Heart left ventricle (tissue), 16 donors: ENCODE results near the gene CMIP. TPM values are rescaled to one million over a fixed set of nuclear protein-coding genes. Genes with fewer than 3 reads are reported as not detected.

Experiments used
- ATAC-seq, 4 donors: fragments of 200-7000 bp; cut with Tn5 transposase; one replicate each; pipeline ENCODE4 v1.9.1; 2020 to 2022; ENCODE audit warnings: moderate library complexity in 4 of 4, mild to moderate bottlenecking in 3 of 4, moderate number of reproducible peaks in 1 of 4
- DNase-seq, 5 donors: peaks; one replicate each; pipeline ENCODE4 v3.0.0-alpha.2; 2020
- H3K27ac ChIP-seq, 12 donors: fragments of 200-600 bp; sonication (generic) in 4 of 12; one replicate each; pipeline versions ENCODE4 v1.5.0 to v1.8.0; 2016 to 2022; ENCODE audit warnings: mild to moderate bottlenecking in 2 of 12
- H3K27me3 ChIP-seq, 9 donors: fragments of 200-600 bp; sonication (generic) in 2 of 9; one replicate each; pipeline versions ENCODE4 v1.5.1 to v1.8.0; 2016 to 2022; ENCODE audit warnings: mild to moderate bottlenecking in 3 of 9
- H3K36me3 ChIP-seq, 9 donors: fragments of 200-600 bp; sonication (generic) in 2 of 9; one replicate each; pipeline versions ENCODE4 v1.5.0 to v1.8.0; 2018 to 2022; ENCODE audit warnings: mild to moderate bottlenecking in 2 of 9
- H3K4me1 ChIP-seq, 12 donors: fragments of 200-600 bp; sonication (generic) in 4 of 12; one replicate each; pipeline versions ENCODE4 v1.5.0 to v1.8.0; 2016 to 2022; ENCODE audit warnings: mild to moderate bottlenecking in 3 of 12
- H3K4me3 ChIP-seq, 12 donors: fragments of 200-600 bp; sonication (generic) in 4 of 12; one replicate each; pipeline versions ENCODE4 v1.5.0 to v1.8.0; 2017 to 2022; ENCODE audit warnings: mild to moderate bottlenecking in 9 of 12, moderate library complexity in 4 of 12
- H3K9me3 ChIP-seq, 12 donors: fragments of 200-600 bp; sonication (generic) in 4 of 12; one replicate each; pipeline versions ENCODE4 v1.5.0 to v1.8.0; 2016 to 2022; ENCODE audit warnings: mild to moderate bottlenecking in 1 of 12
- CTCF ChIP-seq, 12 donors: fragments of 200-600 bp; sonication (generic) in 4 of 12; IDR thresholded peaks; one replicate each; pipeline versions ENCODE4 v1.5.0 to v1.8.0; 2018 to 2022; ENCODE audit warnings: antibody characterized with exemption in 12 of 12, mild to moderate bottlenecking in 5 of 12
- POLR2A ChIP-seq, 2 donors: fragments of 450-650 bp; IDR thresholded peaks; one replicate each; pipeline ENCODE4 v1.6.1; 2017; ENCODE audit warnings: antibody characterized with exemption in 2 of 2, mild to moderate bottlenecking in 2 of 2, moderate library complexity in 2 of 2
- WGBS, 4 donors: extraction: QIAGEN DNeasy Blood & Tissue Kit in 2 of 4; methylation state at CpG; one replicate each; pipeline versions ENCODE4 v1.1.5 to v1.1.7; 2013 to 2018; 5-methylcytosine and 5-hydroxymethylcytosine counted together
- intact Hi-C, 10 donors: fragments of 100-400 bp; cut with DNase I; formaldehyde crosslinking; loops; one replicate each; pipeline versions ENCODE4 v1.11.1 to v1.14.2; 2022
- polyA plus RNA-seq, 2 donors: library from polyadenylated mRNA; stranded (reverse); fragments of 200-250 nt; gene quantifications; one replicate each; pipeline ENCODE4 v1.2.3, GENCODE V29; 2013
- total RNA-seq, 9 donors: library from RNA; depleted of rRNA in 2 of 9; stranded (reverse); fragments of >200 nt in 2 of 9; fragmentation: NEBNext Ultra II Directional in 3 of 9; extraction: Animal tissue kit (Norgen Biotek cat#: 25700) in 3 of 9; gene quantifications; one replicate each; pipeline versions ENCODE4 v1.1.0 to v1.2.4, GENCODE V29; 2016 to 2023
- donor health status: ischemic (EF 13 %, LVEDD 7.1; RV severe dilation, severe dysfunction).
- donor health status: healthy with polysubstance abuse.
- donor health status: DM: no; HTN: yes; CAD: no.
- donor health status: DM: no; HTN: no; CAD: no.
- donor health status: ischemic (EF 25% LVEDD 6.9; RV normal size, moderate dysfunction).
- donor health status: ischemic (EF 25% LVEDD 5.7; RV mildly dilated, moderate dysfunction).
- donor health status: healthy.
- donor health status: DM: yes; HTN: yes; CAD: no.
- donor health status: ischemic (EF 35%, LVEDD 5.7; RV mildly dilated, moderate dysfunction).
- donor health status: nonischemic (EF 11% LVEDD 7.7; RV severe dilation, severe dysfunction).
- donor health status: DM: yes; HTN: yes; CAD: no.
- donor health status: PGD.
- donor health status: ischemic (EF 29% LVEDD 5.4; RV normal size, mild dysfunction).
- donor health status: nonischemic (EF 23%, LVEDD 6.1; RV moderate dilation, normal function).

The CMIP gene
- total and polyA plus RNA-seq, 11 donors: 4.1 to 48.8 (median 10.6) TPM

- peaks cover 0 to 35% (median 12%) of the 10 kb centered on the region in 12 donors for H3K4me1 ChIP-seq
- ATAC-seq: no peak
- intact Hi-C loops: no loop called here
These were observed 94.6 kb downstream of the CMIP start for GRCh38 chr16:81539009-81539758.

DNA sequence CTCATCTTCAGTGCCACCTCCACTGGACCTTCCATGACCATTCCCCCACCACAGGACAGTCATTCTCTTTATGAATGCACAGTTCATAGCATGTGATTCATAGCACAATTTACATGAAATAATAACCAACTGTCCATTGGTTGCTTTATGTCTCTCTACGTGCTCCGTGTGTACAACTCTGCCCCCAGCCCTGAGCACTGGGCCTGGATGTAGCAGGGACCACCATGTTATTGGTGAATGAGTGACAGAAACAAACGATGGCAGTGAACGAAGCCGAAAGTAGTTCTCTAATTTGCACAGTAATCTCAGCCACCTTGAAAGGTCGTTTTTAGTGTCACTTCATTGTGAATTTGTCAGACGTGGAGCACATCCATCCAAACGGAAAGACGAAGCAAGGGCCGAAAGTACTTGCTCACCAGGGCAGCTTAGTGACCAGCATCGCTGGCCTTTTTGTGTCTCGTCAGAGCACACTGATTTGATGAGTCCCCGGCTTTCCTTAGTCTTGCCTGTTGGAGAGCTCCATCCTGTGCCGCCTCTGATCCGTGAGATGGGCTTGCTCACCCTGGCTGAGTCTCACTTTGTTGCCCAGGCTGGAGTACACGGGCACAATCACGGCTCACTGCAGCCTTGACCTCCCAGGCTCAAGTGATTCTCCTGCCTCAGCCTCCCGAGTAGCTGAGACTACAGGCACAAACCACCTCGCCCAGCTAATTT, 95.3 kb downstream of the CMIP start:
- Histone ChIP-seq H3K27ac (no peak overlapping the region), H3K27me3 (no peaks in the 10 kb centered on the region), H3K4me3 (no peak overlapping the region), H3K4me1 (peaks cover 0 to 42% (median 14%) of the 10 kb centered on the region in 12 donors), H3K36me3 (peaks cover 0 to 10% (median 0%) of the 10 kb centered on the region in 9 donors), H3K9me3 (no peaks in the 10 kb centered on the region)
- intact Hi-C loops: no loop called here
- no peak for ATAC-seq
- TF ChIP-seq CTCF (IDR thresholded peaks at IDR 0.05) (no peak), POLR2A (IDR thresholded peaks at IDR 0.05) (no peak)
- DNase-seq: no peak
- 92 to 97% (median 94%) methylated on average over 19 of the region's 19 CpGs for WGBS, 4 donors

More at GRCh38 chr16:81539009-81539758, 94.6 kb downstream of the CMIP start:
- Histone ChIP-seq H3K9me3 (no peaks in the 10 kb centered on the region), H3K36me3 (peaks cover 0 to 10% (median 0%) of the 10 kb centered on the region in 9 donors), H3K27me3 (no peaks in the 10 kb centered on the region), H3K4me3 (no peak overlapping the region), H3K27ac (no peak overlapping the region)
- DNase-seq: no peak
- 77 to 81% (median 79%) methylated on average over 16 to 18 of the region's 18 CpGs for WGBS, 4 donors
- TF ChIP-seq CTCF (IDR thresholded peaks at IDR 0.05) (no peak), POLR2A (IDR thresholded peaks at IDR 0.05) (no peak)

DNA sequence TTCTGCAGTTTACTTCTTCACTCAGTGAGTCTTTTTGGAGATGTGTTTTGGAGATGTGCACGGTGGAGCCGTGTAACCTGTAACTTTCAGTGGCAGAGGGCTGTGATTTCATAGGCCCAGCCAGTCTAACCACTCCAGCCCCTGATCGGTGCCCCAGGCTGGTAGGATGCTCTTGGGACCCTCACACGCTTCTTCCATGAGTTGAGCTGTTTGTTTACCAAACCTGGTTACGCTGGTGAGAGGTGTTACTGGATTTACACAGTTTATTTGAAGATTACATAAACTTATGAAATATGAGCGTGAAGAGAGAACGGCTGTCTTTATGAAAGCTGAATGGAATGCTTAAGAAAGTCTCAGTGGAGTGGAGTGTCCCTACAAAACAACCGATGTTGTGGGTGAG, 96.7 kb downstream of the CMIP start:
- Histone ChIP-seq H3K27me3 (no peaks in the 10 kb centered on the region), H3K36me3 (peaks cover 0 to 4% (median 0%) of the 10 kb centered on the region in 9 donors), H3K27ac (no peak overlapping the region), H3K4me1 (peaks cover 0 to 44% (median 14%) of the 10 kb centered on the region in 12 donors), H3K4me3 (no peak overlapping the region), H3K9me3 (no peaks in the 10 kb centered on the region)
- intact Hi-C loops: no loop called here
- ATAC-seq: no peak
- TF ChIP-seq CTCF (IDR thresholded peaks at IDR 0.05): no peak
- TF ChIP-seq POLR2A (IDR thresholded peaks at IDR 0.05): no peak
- 91 to 96% (median 94%) methylated on average over 8 of the region's 8 CpGs for WGBS, 4 donors
- DNase-seq: no peak
